LNCAP (cell line): ENCODE data around the gene KCNJ1.

Experiments
- TF ChIP-seq, protein P1 (sequence below): fragments of 450-650 bp; IDR thresholded peaks from 2 replicates; pipeline ENCODE4 v1.5.1; 2017; ENCODE audit warnings: mild to moderate bottlenecking

Gene KCNJ1

DNA sequence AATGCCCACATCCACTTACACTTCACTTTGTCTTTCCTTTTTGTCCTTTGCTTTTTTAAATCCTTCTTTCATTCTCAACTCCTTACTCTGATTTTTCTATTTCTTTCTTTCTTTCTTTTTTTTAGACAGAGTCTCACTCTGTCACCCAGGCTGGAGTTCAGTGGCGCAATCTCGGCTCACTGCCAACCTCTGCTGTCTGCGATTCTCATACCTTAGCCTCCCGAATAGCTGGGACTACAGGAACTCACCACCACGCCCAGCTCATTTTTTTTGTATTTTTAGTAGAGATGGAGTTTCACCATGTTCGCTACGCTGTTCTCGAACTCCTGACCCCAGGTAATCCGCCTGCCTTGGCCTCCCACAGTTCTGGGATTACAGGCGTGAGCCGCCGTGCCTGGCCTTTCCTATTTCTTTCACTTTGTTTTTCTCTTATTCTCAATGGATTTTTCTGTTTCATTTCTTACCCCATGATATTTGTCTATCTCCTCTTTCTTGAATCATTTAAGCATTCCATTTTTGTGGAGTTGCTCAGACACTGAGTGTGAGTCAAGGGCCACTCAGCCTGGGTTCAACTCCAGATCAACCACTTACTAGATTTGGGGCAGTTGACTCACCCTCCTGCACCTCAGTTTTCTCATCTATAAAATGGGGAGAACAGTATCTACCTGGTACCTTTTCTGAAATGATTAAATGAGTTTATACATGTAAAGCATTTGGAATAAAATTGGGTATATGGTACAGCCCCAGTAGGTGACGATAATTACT, 31.7 kb upstream of the KCNJ1 start:
- TF ChIP-seq, protein P1, sequence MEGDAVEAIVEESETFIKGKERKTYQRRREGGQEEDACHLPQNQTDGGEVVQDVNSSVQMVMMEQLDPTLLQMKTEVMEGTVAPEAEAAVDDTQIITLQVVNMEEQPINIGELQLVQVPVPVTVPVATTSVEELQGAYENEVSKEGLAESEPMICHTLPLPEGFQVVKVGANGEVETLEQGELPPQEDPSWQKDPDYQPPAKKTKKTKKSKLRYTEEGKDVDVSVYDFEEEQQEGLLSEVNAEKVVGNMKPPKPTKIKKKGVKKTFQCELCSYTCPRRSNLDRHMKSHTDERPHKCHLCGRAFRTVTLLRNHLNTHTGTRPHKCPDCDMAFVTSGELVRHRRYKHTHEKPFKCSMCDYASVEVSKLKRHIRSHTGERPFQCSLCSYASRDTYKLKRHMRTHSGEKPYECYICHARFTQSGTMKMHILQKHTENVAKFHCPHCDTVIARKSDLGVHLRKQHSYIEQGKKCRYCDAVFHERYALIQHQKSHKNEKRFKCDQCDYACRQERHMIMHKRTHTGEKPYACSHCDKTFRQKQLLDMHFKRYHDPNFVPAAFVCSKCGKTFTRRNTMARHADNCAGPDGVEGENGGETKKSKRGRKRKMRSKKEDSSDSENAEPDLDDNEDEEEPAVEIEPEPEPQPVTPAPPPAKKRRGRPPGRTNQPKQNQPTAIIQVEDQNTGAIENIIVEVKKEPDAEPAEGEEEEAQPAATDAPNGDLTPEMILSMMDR: no peak

DNA sequence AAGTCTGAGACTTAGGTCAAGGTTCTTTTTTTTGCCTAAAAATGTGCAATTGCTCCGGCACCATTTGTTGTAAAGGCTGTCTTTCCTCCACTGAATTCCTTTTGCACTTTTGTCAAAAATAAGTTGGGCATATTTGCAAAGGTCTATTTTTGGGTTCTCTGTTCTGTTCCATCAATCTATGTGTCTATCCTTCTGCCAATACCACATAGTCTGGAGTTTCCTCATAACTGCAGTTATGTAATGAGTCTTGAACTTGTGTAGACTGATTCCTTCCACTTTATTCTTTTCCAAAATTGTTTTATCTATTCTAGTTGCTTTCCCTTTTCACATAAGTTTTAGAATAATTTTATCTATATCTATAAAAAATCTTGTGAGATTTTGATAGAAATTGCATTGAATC, 30.7 kb upstream of the KCNJ1 start:
- TF ChIP-seq, protein P1: no peak

DNA sequence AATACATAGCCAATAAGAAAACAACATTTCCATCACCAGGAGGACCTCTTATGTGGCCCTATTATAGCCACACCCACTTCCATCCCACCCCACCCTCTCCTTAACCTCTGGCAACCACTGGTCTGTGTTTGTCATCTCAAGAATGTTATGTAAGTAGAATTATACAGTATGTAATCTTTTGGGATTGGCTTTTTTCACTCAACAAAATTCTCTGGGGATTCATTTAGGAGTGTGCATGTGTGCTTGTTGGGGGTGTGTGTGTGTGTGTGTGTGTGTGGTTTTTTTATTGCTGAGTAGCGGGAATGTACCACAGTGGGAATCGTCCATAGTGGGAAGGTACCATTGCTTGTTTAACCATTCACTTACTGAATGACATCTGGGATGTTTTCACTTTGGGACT, 29.3 kb upstream of the KCNJ1 start:
- TF ChIP-seq, protein P1: no peak

DNA sequence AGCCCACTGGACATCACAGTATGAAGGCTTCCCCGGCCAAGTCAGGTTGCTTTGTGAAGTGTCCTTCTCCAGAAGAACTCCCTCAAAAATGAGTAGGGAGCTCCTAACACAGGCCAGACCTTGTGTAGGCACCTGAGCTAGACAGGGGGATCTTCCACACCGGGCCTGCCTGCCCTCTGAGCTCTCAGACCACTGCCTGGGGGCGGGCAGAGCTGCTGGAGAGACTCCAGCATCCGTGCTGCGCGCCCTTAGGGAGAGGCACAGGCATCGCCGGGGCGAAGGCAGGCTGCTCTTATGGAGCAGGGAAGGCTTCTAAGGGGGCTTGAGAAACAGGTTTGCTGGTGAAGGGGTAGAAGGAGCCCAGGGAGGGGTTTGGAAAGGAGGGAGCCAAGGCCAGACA, 28.4 kb upstream of the KCNJ1 start:
- TF ChIP-seq, protein P1: no peak

DNA sequence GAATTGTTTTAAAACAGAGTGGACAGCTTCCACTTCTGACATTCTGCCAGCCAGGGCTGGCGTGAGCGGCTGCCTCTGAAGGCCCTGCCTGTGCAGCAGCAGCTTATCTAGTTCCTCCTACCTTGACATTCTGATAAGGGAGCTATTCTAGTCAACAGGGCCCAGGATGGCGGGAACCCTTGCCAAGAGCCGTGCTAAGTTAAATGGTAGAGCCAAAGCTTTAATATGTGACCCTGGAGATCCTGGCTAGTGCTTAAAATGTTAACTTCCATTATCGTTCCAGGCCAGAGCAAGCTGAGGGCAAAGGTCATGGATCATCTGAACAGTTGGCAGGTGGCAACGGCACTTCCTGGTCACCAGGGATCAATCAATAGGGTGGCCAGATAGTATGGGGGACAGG, 27.6 kb upstream of the KCNJ1 start:
- TF ChIP-seq, protein P1: no peak

DNA sequence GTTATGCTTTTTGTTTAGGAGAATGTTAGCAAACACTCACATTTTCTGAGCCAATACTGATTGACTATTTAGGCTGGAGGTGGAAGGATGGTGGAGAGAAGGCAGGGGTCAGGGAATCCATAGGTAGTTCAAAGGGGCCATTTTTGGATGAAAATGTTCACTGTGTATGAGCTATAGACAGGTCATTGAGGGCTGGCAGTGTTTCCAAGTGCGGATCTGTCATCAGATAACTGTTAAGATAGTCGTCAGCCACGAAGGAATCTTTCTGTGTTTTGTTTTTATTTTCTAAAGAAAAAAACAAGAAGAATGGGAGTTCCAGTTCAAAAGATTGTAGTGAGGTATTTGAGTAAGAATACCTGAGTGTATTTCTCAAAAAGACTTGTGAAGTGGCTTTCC, 27.2 kb upstream of the KCNJ1 start:
- TF ChIP-seq, protein P1: no peak

DNA sequence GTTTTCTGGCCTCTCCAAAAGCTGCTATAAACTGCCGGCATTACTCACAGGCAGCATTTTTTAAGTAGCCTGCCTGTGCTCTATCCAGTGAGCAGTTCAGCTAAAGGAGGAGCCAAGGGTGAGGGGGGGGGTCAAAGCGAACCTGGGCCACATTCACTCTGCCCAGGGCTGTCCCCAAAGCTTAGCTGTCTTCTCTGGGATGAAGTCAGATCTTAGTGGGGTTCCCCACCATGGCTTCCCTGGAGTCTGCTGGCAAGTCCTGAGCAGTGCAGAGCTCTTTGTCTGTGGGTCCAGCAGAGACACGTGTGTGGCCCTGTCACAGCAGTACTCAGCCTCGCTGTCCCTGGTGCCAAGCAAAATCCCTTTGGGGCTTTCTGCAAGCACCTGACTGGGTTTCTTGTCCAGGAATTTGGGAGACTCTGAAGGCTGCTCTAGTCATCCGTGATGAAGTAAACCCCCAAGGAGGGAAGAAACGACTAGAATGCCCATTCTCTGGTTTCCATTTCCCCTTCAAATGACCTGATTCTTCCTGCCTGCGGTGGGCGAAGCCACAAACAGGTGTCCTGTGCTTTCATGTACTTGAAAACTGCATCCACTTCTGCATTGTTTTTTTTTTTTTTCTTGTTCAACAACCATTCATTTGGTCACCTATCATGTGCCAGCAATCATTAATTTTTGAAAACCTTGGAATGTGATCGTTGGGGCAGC, 26.6 kb upstream of the KCNJ1 start:
- TF ChIP-seq, protein P1: no peak
